Stimulated activated CD8-positive, alpha-beta memory T cell treated with anti-CD3 and anti-CD28 coated beads, Interleukin-4, amount 100 ng/mL, for 1 hour (primary cell): ENCODE measurements around the gene PRKCI.
"Not testable (repeated sequence)": the region's sequence is repeated elsewhere in the genome, so short reads cannot be mapped to it uniquely, and the experiment has no call there.

Experiments used
- DNase-seq, 2 donors: peaks; one replicate each; pipeline ENCODE4 v3.0.0-alpha.2; 2020; ENCODE audit warnings: low read depth in 2 of 2, low spot score in 1 of 2

PRKCI gene

DNA sequence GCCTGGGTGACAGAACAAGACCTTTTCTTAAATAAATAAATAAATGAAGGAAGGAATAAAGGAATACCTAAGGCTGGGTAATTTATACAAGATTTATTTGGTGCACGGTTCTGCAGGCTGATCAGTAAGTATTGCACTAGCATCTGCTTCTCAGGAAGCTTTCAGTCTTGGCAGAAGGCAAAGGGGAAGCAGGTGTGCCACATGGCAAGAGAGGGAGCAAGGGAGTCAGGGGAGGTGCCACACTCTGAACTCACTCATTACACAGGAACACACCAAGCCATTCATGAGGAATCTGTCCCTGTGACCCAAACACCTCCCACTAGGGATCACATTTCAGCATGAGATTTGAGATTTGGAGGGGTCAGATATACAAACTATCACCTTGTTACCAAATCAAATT lies 56.4 kb downstream of the PRKCI start:
- DNase-seq = no peak

DNA sequence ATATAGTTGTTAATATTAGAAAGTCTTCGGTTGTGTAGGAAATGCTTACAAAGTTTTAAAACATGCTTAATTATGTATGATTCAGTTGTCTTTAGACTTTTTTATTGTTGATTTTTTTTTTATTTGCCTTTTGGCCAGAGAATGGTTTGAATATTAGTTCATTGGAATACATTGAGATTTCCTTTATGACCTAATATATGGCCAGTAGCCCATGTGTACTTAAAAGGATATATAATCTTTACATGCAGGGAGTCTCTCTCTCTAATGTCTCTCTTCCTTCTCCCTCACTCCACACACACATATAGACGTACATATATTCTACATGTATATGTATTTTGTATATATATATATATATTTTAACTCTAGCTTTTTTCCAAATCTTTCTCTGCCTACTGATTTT lies 68.0 kb downstream of the PRKCI start:
- no peak for DNase-seq

DNA sequence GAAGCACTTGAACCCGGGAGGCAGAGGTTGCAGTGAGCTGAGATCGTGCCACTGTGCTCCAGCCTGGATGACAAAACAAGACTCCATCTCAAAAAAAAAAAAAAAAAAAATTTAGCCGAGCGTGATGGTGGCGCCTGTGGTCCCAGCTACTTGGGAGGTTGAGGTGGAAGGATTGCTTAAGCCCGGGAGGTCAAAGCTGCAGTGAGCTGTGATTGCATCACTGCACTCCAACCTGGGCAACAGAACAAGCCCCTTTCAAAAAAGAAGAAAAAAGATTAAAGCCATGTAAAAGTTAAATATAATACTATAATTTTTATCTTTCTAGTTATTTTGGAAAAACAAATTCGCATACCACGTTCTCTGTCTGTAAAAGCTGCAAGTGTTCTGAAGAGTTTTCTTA lies 73.4 kb downstream of the PRKCI start:
- no peak for DNase-seq

DNA sequence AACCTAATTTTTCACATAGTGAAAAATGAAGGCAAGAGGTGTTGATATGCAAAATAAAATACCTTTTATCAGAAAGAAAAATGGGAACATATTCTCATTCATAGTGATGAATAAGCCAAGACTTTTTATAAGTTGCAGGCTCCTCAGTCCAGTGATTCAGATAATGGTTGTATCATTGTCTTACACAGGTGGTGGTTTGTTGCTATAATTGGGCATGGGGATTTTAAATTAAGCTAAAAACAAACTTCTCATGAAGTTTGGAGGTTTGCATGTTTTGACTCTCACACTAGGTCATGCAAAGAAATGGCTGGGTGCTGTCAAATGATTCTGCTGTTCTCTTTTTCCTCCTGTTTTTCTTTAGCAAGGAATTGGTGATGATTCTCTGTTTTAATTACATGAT lies 74.5 kb downstream of the PRKCI start:
- DNase-seq = no peak

DNA sequence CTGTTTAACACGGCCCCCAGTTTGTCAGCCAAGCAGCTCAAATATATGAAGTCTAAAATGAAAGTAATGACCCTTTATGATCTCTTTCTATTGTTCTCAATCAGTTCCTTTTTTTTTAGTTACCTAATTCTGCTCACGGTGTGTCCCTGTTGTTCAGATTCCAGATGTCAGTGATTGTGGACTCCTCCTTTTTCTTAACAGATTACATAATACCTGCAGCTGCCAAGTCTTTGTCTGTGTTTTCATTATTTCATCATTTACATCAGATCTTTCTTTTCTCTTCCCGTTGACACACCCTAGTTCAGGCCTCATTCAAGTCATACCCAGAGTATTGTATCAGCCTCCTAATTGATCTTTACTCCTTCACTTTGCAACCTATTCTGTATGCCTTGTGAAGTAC lies 79.2 kb downstream of the PRKCI start:
- DNase-seq = no peak

DNA sequence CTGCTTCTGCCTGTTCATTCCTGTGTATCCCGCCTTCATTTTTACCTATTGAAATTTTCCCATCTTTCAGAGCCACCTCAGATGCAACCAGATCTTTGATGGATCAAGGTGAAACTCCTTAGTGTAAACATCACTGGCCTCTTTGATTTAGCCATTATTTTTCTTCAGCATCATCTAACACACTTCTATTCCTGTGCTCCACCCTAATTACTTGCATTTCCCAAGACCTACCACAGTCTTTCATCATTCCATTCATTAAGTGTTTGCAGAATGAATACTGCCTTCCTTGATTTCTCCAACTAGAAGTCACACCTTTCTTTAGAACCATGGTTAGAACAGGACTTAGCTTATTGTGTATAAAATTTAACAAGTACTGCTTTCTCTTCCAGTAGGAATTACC lies 79.8 kb downstream of the PRKCI start:
- no peak for DNase-seq

DNA sequence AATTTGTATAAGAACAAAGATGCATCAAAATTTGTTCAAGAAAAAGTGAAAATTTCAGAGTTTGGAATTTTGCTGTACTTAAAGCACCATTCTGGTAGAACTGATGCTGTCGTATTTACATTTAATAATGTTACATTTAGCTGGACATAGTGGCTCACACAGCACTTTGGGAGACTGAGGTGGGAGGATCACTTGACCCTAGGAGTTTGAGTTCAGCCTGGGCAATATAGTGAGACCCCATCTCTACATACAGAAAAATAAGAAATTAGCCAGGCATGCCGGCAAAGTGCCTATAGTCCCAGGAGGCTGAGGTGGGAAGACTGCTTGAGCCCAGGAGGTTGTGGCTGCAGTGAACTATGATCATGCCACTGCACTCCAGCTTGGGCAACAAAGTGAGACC lies 83.8 kb downstream of the PRKCI start:
- no peak for DNase-seq

DNA sequence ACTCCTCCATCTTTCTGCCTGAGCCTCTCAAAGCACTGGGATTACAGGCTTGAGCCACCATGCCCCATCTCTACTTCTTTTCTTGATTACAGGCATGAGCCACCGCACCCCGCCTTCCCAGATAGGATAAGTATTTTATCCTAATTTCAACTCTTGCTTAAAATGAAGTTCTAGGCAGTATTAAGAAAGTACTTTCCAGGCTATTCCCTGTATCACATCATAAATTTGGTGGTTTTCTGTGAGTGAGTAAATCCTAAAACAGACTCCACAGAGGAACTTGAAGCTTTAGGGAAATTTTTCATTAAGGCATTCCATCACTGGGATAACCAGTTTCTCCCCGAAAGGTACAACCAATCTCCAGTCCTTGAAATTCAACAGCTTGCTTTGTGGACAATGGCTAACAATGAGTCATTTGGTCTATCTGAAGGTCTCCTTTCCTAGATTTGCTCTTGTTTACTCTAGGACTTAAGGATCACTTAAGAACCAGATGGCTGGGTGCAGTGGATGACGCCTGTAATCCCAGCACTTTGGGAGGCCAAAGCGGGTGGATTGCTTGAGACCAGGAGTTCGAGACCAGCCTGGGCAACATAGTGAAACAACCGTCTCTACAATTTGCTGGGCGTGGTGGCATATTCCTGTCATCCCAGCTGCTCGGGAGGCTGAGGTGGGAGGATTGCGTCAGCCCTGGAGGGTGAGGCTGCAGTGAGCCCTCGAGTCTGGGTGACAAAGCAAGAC lies 85.6 kb downstream of the PRKCI start:
- DNase-seq = no peak

DNA sequence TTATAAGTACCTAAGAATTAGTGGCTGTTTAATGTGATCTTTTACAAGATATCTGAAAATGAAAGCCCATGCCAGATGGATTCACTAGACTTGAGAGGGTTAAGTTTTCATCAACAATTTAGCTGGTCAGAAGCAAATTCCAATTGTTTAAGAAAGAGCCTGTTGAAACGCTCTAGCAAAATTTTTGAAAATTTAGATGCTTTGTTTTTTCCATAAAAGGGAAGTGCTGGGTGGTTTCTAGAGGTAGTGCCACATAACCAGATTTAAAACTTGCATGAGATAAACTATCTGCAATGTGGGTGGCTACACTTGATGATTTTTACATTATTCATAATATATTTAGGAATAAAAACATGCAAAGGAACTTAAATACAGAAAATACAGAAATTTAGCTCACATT lies 86.8 kb downstream of the PRKCI start:
- no peak for DNase-seq

DNA sequence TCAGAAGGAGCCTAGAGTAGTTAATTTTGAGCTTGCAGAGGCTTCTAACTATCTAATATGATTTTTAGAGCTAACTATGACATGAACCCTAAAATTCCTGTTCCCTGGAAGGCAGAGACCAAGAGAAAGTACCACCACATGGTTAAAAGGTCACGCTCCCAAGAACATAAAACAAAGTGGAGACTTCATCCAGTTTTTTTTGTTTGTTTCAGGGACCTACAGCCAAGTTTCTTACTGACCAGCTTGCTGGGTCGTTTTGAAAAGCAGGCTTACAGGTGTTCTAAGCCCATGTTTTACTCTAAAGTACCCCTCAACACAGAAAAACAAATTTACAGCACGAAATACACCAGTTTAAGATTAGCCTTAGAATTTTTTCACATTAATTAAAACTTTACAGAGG lies 95.7 kb downstream of the PRKCI start:
- DNase-seq = no peak

DNA sequence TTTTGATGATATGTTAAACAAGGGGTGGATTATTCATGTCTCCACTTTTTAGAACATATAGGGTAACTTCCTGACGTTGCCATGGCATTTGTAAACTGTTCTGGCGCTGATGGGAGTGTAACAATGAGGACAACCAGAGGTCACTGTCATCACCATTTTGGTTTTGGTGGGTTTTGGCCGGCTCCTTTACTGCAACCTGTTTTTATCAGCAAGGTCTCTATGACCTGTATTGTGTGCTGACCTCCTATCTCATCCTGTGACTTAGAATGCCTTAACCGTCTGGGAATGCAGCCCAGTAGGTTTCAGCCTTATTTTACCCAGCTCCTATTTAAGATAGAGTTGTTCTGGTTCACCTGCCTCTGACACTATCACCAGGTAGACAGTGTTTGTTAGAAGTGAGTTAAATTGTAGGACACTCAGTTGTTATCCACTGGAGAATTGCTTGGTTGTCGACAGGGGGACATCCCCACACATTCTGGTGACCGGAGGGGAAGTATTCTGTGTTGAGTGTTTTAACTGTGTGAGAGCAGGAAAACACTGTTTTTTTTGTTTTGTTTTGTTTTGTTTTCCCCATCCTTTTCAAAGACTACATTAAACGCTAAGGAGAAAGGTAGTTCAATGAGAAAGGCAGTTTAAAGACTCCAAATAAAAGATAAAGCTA lies 98.4 kb downstream of the PRKCI start:
- no peak for DNase-seq

DNA sequence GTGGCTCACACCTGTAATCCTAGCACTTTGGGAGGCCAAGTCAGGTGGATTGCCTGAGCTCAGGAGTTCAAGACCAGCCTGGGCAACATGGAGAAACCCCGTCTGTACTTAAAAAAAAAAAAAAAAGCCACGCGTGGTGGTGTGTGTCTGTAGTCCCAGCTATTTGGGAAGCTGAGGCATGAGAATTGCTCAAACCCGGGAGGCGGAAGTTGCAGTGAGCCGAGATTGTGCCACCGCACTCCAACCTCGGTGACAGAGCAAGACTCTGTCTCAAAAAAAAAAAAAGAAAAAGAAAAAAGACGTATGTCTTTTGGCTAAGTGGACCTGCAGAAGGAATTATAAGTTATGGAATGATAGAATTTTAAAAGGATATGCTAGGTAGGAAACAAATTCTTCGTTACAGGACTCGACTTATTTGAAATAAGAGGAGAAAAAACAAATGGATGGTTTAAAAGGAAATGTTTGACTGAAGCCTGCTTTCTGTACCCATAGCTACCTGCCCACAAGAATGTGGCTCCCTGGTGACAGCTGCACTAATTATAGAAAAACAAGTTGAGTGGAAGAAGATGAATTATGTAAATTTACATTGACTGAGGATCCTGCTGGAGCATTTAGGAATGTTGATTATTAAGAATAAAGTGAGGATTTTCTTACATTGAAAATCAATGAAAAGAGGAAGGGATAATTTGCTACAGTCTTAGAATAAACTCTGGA lies 99.3 kb downstream of the PRKCI start:
- no peak for DNase-seq

DNA sequence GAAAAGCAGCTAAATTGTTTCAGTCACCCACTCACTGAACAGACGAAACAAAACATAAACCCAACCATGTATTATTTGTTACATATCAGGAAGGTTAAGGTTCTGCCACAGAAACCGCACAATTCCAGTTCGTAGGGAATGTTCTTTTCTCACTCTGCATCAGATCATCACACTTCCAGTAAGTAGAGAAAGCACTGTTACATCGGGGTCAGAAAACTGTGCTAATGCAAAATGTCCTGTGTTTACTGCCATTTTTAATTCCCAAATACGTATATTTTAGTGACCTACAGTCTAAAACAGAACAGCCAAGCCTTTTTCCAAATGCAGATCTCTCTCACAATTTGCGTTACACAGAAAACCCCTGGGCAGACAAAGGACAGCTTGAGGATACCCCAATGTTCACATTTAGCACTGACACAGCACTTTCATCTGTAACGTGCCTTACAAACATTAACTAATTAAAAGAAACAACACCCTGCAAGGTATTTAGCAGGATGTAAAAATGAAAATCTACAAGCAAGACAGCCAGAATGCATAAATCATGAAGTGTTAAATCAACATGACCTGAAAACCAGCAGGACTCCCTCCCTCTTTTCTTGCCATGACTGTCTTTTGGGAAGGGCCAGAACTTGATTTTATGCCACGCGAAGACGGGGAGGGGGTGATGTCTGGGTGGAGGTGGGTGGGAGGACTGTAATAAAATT lies 100.5 kb downstream of the PRKCI start:
- no peak for DNase-seq

DNA sequence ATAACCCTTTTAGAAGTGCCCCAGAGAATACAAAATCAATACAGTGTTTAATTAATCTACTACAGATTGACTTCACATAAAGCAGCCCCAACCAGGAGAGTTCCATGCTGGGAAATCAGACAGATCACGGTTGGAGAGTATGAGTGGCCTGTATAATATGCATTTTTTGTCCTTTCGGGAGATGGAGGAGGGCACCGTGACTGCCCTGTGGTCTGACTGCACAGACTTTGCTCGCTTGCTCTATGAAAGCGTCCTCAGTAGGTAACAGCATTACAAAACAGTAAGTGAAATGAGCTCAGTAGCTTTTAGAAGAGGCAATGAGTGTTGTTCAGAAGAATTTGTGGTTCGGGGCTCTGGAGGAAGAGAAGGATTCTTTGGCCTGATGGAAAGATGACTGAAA lies 101.1 kb downstream of the PRKCI start:
- no peak for DNase-seq

DNA sequence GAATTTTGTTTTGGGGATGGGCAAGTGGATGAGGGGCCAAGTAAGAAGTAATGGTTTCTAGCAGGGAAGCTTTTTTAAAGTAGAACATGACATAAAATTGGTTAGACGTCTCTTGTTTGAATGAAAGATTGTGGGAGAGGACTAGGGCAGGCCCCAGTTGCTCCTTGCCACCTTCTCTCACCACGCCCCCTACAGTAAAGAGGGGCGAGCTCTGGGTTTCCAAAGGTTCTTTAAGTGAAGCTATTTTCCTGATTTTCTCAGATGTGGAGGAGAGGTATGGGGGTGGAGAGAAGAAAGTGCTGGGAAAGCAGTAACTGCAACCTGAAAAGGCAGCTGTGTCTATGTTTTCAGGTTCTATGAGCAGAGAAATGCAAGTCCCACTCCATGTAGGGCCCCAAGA lies 102.7 kb downstream of the PRKCI start:
- DNase-seq = no peak

DNA sequence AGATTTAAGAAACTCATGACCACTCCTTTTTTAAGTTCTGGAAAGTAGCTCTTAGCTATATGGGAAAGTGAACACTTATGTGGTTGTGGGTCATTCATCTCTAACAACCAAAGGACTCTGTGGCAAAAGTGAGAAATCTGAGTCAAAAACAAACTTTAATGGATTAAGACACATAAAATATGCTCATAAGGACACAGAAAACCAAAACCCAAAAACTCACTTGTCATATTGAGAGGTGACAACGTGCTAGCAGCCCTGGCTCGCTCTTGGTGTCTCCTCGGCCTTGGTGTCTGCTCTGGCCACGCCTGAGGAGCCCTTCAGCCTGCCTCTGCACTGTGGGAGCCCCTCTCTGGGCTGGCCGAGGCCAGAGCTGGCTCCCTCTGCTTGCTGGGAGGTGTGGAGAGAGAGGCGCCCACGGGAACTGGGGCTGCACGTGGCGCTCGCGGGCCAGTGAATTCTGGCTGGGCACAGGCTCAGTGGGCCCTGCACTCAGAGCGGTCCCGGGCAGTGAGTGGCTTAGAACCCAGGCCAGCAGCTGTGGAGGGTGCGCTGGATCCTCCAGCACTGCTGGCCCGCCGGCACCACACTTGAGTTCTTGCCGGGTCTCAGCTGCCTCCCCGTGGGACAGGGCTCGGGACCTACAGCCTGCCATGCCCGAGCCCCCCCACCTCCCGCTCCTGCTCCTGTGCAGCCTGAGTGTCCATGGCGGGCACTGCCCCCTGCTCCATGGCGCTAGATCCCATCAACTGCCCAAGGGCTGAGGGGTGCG lies 105.0 kb downstream of the PRKCI start:
- no peak for DNase-seq

DNA sequence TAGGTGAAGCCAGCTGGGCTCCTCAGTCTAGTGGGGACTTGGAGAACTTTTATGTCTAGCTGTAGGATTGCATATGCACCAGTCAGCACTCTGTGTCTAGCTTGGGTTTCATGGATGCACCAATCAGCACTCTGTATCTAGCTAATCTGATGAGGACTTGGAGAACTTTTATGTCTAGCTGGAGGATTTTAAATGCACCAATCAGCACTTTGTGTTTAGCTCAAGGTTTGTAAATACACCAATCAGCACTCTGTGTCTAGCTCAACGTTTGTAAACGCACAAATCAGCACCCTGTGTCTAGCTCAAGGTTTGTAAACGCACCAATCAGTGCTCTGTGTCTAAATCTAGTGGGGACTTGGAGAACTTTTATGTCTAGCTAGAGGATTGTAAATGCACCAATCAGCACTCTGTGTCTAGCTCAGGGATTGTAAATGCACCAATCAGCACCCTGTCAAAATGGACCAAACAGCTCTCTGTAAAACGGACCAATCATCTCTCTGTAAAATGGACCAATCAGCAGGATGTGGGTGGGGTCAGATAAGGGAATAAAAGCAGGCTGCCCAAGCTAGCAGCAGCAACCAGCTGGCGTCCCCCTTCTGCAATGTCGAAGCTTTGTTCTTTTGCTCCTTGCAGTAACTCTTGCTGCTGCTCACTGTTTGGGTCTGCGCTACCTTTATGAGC lies 105.8 kb downstream of the PRKCI start:
- DNase-seq = not testable (repeated sequence)

DNA sequence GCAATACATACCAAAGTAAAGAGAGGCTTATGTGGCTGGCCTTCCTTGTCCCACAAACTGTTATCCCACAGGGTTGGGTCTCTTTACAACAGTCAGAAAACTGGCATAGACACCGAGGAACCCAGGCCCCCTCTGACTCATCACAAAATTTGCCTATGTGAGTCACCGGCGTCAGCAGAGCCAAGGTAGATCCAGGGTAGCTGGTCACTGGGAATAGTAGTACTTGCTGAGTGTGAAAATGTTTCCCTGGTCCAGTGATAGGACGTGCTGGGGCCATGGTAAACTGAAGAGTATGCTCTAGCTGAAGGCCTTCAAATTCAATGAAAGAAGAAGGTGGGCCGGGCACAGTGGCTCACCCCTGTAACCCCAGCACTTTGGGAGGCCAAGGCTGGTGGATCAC lies 108.1 kb downstream of the PRKCI start:
- no peak for DNase-seq

DNA sequence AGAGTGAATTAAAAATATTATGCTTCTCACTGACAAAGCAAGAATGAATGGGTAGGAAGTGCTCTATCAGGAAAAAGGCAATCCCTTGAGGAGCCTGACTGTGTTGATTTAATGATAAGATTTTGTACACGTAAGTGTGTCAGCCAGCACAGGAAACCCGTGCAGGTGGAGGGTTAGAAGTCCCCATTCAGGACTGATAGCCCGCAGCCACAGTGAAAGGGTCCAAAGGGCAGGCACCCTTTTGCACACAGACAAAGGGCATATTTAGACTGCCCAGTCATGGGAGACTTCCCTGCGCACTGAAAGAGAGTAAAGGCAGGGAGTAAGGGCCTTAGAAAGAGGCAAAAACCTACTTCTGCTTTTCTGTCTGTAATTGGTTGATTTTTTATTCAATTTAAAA lies 108.9 kb downstream of the PRKCI start:
- no peak for DNase-seq

DNA sequence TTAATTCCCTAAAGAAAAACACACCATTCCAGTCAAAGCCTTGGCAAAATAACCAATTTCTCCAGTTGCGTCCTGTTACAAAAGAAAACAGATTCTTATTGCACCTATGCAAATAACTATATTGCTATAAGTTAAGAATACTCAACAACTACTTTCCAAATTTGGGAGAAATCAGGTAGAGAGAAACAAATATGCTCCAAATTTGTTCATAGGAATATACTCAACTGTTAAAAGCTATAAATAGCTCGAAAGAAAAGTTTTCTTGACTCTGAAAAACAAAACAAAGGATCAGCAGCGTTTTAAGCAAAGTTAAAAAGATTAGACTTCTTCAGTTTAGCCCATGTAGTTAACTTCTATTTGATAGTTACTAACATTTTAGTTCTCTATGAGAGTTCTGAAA lies 115.2 kb downstream of the PRKCI start:
- DNase-seq = no peak
